Uterus (tissue), 2 donors: ENCODE results near the gene CHEK2.

Experiments
- POLR2A ChIP-seq, 2 donors: fragments of 450-650 bp; IDR thresholded peaks; one replicate each; pipeline ENCODE4 v1.6.1; 2016; ENCODE audit warnings: antibody characterized with exemption in 2 of 2, mild to moderate bottlenecking in 1 of 2, moderate library complexity in 1 of 2
- TF ChIP-seq, protein P1 (sequence below), 4 experiments: fragments of 200-600 bp in 2 of 4; fragments of 450-650 bp in 2 of 4; sonication (generic) in 2 of 4; IDR thresholded peaks; one replicate each; pipeline ENCODE4 v1.5.1; 2016 to 2019; ENCODE audit warnings: antibody characterized with exemption in 4 of 4, mild to moderate bottlenecking in 2 of 4, moderate library complexity in 1 of 4

DNA sequence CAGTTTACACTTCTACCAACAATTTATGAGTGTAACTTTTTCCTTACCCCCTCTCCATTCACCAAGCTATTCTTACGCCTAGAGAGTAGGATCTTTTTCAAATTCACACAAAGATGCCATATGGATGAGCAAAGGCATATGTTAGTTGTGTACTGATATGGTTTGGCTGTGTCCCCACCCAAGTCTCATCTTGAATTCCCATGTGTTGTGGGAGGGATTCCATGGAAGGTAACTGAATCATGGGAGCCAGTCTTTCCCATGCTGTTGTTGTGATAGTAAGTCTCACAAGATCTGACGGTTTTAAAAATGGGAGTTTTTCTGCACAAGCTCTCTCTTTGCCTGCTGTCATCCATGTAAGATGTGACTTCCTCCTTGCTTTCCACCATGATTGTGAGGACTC lies 102.3 kb downstream of the CHEK2 start:
- TF ChIP-seq, protein P1, sequence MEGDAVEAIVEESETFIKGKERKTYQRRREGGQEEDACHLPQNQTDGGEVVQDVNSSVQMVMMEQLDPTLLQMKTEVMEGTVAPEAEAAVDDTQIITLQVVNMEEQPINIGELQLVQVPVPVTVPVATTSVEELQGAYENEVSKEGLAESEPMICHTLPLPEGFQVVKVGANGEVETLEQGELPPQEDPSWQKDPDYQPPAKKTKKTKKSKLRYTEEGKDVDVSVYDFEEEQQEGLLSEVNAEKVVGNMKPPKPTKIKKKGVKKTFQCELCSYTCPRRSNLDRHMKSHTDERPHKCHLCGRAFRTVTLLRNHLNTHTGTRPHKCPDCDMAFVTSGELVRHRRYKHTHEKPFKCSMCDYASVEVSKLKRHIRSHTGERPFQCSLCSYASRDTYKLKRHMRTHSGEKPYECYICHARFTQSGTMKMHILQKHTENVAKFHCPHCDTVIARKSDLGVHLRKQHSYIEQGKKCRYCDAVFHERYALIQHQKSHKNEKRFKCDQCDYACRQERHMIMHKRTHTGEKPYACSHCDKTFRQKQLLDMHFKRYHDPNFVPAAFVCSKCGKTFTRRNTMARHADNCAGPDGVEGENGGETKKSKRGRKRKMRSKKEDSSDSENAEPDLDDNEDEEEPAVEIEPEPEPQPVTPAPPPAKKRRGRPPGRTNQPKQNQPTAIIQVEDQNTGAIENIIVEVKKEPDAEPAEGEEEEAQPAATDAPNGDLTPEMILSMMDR (IDR thresholded peaks at IDR 0.05): no peak
- TF ChIP-seq POLR2A (IDR thresholded peaks at IDR 0.05): no peak
